HepG2 (cell line): ENCODE results near the gene RBM5. TPM values are rescaled to one million over a fixed set of nuclear protein-coding genes. Genes with fewer than 3 reads are reported as not detected.

Experiments
- AGO1 ChIP-seq: fragments of 200-400 bp; formaldehyde crosslinking; IDR thresholded peaks from 2 replicates; pipeline ENCODE4 v1.6.1; 2017; ENCODE audit warnings: mild to moderate bottlenecking, low read depth, low read length, moderate library complexity; ENCODE audit not compliant: poor library complexity, severe bottlenecking
- ARID2 ChIP-seq: sonication (generic); formaldehyde crosslinking; IDR thresholded peaks from 2 replicates; pipeline ENCODE4 v1.8.1; 2022; ENCODE audit warnings: mild to moderate bottlenecking, missing genetic modification reagents, borderline replicate concordance
- CBX2 ChIP-seq, 2 experiments: fragments of 200-600 bp in 1 of 2; sonication (generic); formaldehyde crosslinking in 1 of 2; IDR thresholded peaks; 2 replicates each; pipeline versions ENCODE4 v1.7.0 to v1.8.1; 2018 to 2022; ENCODE audit warnings: low read depth in 2 of 2, low read length in 1 of 2, mild to moderate bottlenecking in 1 of 2, missing genetic modification reagents in 1 of 2
- CERS6 ChIP-seq: sonication (generic); formaldehyde crosslinking; IDR thresholded peaks from 2 replicates; pipeline ENCODE4 v1.5.0; 2020; ENCODE audit warnings: missing genetic modification reagents
- CREB1 ChIP-seq, 2 experiments: fragments of 450-650 bp in 1 of 2; IDR thresholded peaks; 2 replicates each; pipeline ENCODE4 v1.6.1; 2016 to 2017; ENCODE audit warnings: control low read depth in 1 of 2, mild to moderate bottlenecking in 1 of 2, missing compliant biosample characterization in 1 of 2, missing genetic modification characterization in 1 of 2
- CTCF ChIP-seq: sonication (generic); formaldehyde crosslinking; IDR thresholded peaks from 2 replicates; pipeline ENCODE4 v1.5.0; 2020; ENCODE audit warnings: mild to moderate bottlenecking, missing genetic modification reagents, moderate library complexity
- GABPA ChIP-seq, 2 experiments: IDR thresholded peaks; 2 replicates each; pipeline ENCODE4 v1.6.1; 2011 to 2016; ENCODE audit warnings: low read depth in 2 of 2, low read length in 1 of 2, missing biosample characterization in 1 of 2, missing genetic modification characterization in 1 of 2
- HNRNPLL ChIP-seq: fragments of 200-400 bp; formaldehyde crosslinking; IDR thresholded peaks from 2 replicates; pipeline ENCODE4 v1.6.1; 2017; ENCODE audit warnings: mild to moderate bottlenecking, low read depth, low read length; ENCODE audit not compliant: poor library complexity, severe bottlenecking
- MED1 ChIP-seq: sonication (generic); formaldehyde crosslinking; IDR thresholded peaks from 2 replicates; pipeline ENCODE4 v1.4.0; 2020; ENCODE audit warnings: missing genetic modification reagents
- MEF2D ChIP-seq: sonication (generic); formaldehyde crosslinking; IDR thresholded peaks from 2 replicates; pipeline ENCODE4 v1.5.1; 2020; ENCODE audit warnings: mild to moderate bottlenecking, missing genetic modification reagents
- MTF1 ChIP-seq: sonication (generic); formaldehyde crosslinking; IDR thresholded peaks from 2 replicates; pipeline ENCODE4 v1.5.0; 2020; ENCODE audit warnings: missing genetic modification reagents
- NFE2L1 ChIP-seq: sonication (generic); formaldehyde crosslinking; IDR thresholded peaks from 2 replicates; pipeline ENCODE4 v1.4.0; 2020; ENCODE audit warnings: missing genetic modification reagents, mild to moderate bottlenecking, borderline replicate concordance
- SIN3A ChIP-seq: IDR thresholded peaks from 2 replicates; pipeline ENCODE4 v1.6.1; 2011; ENCODE audit warnings: low read depth, mild to moderate bottlenecking, control low read depth, low read length, borderline replicate concordance
- ZNF484 ChIP-seq: sonication (generic); formaldehyde crosslinking; IDR thresholded peaks from 2 replicates; pipeline ENCODE4 v1.5.1; 2020; ENCODE audit warnings: mild to moderate bottlenecking, low read depth, missing genetic modification reagents, borderline replicate concordance
- ZNF501 ChIP-seq: sonication (generic); formaldehyde crosslinking; IDR thresholded peaks from 2 replicates; pipeline ENCODE4 v1.5.1; 2020; ENCODE audit warnings: mild to moderate bottlenecking, moderate library complexity, missing genetic modification reagents
- ZNF660 ChIP-seq: sonication (generic); formaldehyde crosslinking; IDR thresholded peaks from 2 replicates; pipeline ENCODE4 v1.5.1; 2020; ENCODE audit warnings: mild to moderate bottlenecking, low read depth, missing genetic modification reagents, borderline replicate concordance
- ZNF768 ChIP-seq: sonication (generic); formaldehyde crosslinking; IDR thresholded peaks from 2 replicates; pipeline ENCODE4 v1.4.0; 2020; ENCODE audit warnings: missing genetic modification reagents
- polyA plus RNA-seq, 8 experiments: library from polyadenylated mRNA; depleted of rRNA in 3 of 8; stranded (reverse) in 7 of 8; unstranded in 1 of 8; fragments of >200 nt; fragmentation: Illumina TruSeq in 4 of 8; extraction: Trizol in 4 of 8; gene quantifications; 2 replicates each; pipeline versions ENCODE4 v1.2.1 to v1.2.3, GENCODE V29; 2011 to 2016; ENCODE audit warnings: low read depth in 4 of 8, missing spikeins in 1 of 8, mixed read lengths in 1 of 8; ENCODE audit not compliant: insufficient read depth in 1 of 8
- total RNA-seq, 5 experiments: library from RNA; depleted of rRNA; stranded (reverse); fragments of >200 nt; fragmentation: Illumina TruSeq; extraction: Trizol; gene quantifications; 2 replicates each; pipeline ENCODE4 v1.2.3, GENCODE V29; 2016; ENCODE audit warnings: low read depth in 1 of 5
- TF ChIP-seq, protein P1 (sequence below): sonication (generic); formaldehyde crosslinking; IDR thresholded peaks from 2 replicates; pipeline ENCODE4 v1.4.0; 2020; ENCODE audit warnings: missing genetic modification reagents
- TF ChIP-seq, protein P2 (sequence below): sonication (generic); formaldehyde crosslinking; IDR thresholded peaks from 2 replicates; pipeline ENCODE4 v1.4.0; 2020; ENCODE audit warnings: mild to moderate bottlenecking, missing genetic modification reagents
- TF ChIP-seq, protein P3 (sequence below): sonication (generic); formaldehyde crosslinking; IDR thresholded peaks from 2 replicates; pipeline ENCODE4 v1.4.0; 2020; ENCODE audit warnings: missing genetic modification reagents, mild to moderate bottlenecking, borderline replicate concordance

The RBM5 gene
- total and polyA plus RNA-seq, 2 of the 13 experiments (the other 11 are each of a cell fraction or from before 2014, with no cell fraction given) = 106 to 204 TPM

- TF ChIP-seq SIN3A (no peak), MED1 (CRISPR knock-in tag) (no peak), GABPA (IDR thresholded peaks at IDR 0.05; ENCODE audit: low read depth, low read length) (no peak), GABPA (CRISPR knock-in tag; IDR thresholded peaks at IDR 0.05; ENCODE audit: low read depth) (no peak), CTCF (CRISPR knock-in tag) (0 out of 2 replicates have a peak, but pooled peaks have one; percentile 17), ZNF660 (CRISPR knock-in tag) (no peak), ZNF768 (CRISPR knock-in tag) (peak; percentile 15; the same call in 1 of the 2 replicates), ZNF484 (CRISPR knock-in tag) (no peak), MEF2D (CRISPR knock-in tag) (no peak), AGO1 (no peak), CREB1 (IDR thresholded peaks at IDR 0.05) (no peak), CREB1 (CRISPR knock-in tag; IDR thresholded peaks at IDR 0.05) (no peak), HNRNPLL (peak; percentile 4), MTF1 (CRISPR knock-in tag) (no peak), CERS6 (CRISPR knock-in tag) (no peak), ZNF501 (CRISPR knock-in tag) (peak; percentile 31; the same call in 1 of the 2 replicates), CBX2 (IDR thresholded peaks at IDR 0.05; ENCODE audit: low read depth, low read length) (no peak), CBX2 (CRISPR knock-in tag; IDR thresholded peaks at IDR 0.05; ENCODE audit: low read depth) (no peak), ARID2 (CRISPR knock-in tag) (no peak), NFE2L1 (CRISPR knock-in tag) (no peak)
- TF ChIP-seq, protein P1, sequence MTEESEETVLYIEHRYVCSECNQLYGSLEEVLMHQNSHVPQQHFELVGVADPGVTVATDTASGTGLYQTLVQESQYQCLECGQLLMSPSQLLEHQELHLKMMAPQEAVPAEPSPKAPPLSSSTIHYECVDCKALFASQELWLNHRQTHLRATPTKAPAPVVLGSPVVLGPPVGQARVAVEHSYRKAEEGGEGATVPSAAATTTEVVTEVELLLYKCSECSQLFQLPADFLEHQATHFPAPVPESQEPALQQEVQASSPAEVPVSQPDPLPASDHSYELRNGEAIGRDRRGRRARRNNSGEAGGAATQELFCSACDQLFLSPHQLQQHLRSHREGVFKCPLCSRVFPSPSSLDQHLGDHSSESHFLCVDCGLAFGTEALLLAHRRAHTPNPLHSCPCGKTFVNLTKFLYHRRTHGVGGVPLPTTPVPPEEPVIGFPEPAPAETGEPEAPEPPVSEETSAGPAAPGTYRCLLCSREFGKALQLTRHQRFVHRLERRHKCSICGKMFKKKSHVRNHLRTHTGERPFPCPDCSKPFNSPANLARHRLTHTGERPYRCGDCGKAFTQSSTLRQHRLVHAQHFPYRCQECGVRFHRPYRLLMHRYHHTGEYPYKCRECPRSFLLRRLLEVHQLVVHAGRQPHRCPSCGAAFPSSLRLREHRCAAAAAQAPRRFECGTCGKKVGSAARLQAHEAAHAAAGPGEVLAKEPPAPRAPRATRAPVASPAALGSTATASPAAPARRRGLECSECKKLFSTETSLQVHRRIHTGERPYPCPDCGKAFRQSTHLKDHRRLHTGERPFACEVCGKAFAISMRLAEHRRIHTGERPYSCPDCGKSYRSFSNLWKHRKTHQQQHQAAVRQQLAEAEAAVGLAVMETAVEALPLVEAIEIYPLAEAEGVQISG (CRISPR knock-in tag) = no peak
- TF ChIP-seq, protein P2, sequence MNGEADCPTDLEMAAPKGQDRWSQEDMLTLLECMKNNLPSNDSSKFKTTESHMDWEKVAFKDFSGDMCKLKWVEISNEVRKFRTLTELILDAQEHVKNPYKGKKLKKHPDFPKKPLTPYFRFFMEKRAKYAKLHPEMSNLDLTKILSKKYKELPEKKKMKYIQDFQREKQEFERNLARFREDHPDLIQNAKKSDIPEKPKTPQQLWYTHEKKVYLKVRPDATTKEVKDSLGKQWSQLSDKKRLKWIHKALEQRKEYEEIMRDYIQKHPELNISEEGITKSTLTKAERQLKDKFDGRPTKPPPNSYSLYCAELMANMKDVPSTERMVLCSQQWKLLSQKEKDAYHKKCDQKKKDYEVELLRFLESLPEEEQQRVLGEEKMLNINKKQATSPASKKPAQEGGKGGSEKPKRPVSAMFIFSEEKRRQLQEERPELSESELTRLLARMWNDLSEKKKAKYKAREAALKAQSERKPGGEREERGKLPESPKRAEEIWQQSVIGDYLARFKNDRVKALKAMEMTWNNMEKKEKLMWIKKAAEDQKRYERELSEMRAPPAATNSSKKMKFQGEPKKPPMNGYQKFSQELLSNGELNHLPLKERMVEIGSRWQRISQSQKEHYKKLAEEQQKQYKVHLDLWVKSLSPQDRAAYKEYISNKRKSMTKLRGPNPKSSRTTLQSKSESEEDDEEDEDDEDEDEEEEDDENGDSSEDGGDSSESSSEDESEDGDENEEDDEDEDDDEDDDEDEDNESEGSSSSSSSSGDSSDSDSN (CRISPR knock-in tag) = peak; percentile 69; the same call in 1 of the 2 replicates
- TF ChIP-seq, protein P3, sequence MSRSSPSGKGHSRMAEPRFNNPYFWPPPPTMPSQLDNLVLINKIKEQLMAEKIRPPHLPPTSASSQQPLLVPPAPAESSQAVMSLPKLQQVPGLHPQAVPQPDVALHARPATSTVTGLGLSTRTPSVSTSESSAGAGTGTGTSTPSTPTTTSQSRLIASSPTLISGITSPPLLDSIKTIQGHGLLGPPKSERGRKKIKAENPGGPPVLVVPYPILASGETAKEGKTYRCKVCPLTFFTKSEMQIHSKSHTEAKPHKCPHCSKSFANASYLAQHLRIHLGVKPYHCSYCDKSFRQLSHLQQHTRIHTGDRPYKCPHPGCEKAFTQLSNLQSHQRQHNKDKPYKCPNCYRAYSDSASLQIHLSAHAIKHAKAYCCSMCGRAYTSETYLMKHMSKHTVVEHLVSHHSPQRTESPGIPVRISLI (CRISPR knock-in tag) = no peak
Measured at GRCh38 chr3:50155491-50155878, 66.8 kb downstream of the RBM5 start (continued).
